GM18868 (cell line): ENCODE measurements around the gene CACNA1D.
A peak's percentile ranks its signal among the peaks of the same experiment; 100 is the strongest.

ENCODE experiments used
- ATAC-seq: cut with Tn5 transposase; IDR thresholded peaks from one replicate; pipeline ENCODE4 v1.9.1; 2021; ENCODE audit warnings: mild to moderate bottlenecking, moderate library complexity; ENCODE audit not compliant: unreplicated experiment

The CACNA1D gene

GRCh38 chr3:53525765-53526703 is 31.6 kb downstream of the CACNA1D start:
- ATAC-seq = no peak

- no peak for ATAC-seq
Observed at GRCh38 chr3:53526704-53527055, 32.3 kb downstream of the CACNA1D start.

DNA sequence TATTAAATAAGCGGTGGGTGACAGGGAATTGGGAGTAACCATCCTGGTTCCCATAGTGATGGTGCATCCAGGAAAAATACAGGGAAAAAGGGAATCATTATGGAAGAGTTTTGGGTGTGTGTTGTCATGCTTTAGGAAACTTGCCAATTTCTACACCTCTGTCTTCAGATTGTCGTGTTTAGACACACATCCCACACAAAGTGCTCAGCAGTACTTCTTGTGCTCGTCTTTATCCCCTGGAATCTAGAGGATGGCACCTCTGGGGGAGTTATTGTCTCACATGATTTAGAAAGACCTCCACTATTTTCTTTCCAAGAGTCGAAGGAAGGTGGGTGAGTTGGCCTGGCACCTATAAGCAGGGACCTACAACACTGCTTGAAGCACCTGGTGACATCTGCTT is 35.8 kb downstream of the CACNA1D start:
- ATAC-seq = no peak

DNA sequence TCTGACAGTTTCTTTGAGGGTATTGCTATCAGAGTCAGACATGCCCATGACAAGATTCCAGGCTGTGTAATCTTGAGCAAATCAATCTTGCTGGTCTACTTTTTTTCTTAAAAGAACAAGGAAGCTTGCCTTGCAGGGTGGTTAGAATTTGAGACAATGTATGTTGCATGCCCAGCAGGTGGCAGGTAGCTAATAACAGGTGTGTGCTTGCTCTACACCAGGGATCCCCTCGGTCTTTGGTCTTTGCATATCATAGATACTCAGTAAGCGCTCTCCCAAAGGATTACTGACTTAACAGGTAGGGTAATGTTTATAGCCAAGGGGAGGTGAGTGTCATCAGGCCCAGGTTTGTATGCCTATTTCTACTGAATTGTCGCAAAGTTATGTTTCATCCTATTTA is 37.3 kb downstream of the CACNA1D start:
- no peak for ATAC-seq

GRCh38 chr3:53533472-53533871 is 39.1 kb downstream of the CACNA1D start:
- no peak for ATAC-seq

GRCh38 chr3:53534216-53534615 is 39.8 kb downstream of the CACNA1D start:
- no peak for ATAC-seq

DNA sequence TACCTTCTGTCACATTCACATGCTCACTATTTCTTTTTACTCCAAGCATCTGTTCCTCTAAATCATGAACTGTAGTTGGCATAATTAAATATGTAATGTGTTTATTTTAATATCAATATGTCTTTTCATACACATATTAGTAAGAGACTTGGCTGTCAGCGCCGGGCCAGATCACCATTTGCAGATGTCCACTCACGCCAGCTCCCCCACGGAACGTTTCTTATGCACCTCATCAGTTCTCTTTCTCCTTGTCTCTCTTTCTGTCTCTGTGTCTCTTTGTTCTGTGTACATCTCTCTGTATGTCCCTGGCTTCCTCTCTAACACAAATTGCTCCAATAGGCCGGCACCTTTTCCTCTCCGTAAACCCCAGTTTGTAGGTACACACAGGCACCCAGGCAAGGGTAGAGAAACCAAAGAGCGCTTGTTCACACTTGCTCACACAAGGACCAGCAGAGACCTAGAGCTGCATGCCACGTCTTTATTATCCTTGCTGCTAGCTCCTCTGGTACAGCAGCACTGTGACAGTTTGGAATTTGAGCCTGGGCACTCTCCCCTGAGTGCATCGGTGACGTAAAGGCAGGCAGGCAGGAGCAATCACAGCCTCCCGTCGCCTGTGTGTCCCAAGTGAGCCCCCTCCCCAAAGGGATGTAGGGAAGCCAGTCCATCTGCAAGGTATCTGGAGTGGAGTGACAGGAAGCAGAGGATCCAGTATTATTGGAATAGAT is 40.4 kb downstream of the CACNA1D start:
- no peak for ATAC-seq

DNA sequence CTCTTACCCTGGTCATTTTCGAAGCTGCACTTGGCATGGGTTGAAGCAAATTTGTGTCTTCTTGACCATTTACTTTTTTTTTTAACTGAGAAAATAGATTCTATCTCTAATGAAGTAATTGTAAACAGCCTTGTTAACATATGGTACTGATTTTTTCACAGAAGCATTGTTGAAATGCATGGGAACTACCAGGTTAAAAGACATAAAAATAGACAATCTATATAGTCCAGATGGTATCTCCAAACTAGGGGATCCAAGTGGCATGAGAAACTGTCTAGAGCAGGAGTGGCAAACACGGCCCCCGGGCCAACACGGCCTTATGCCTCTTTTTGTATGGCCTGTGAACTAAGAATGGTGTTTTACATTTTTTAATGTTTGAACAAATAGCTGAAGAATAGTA is 41.9 kb downstream of the CACNA1D start:
- no peak for ATAC-seq

GRCh38 chr3:53544357-53544756 is 49.9 kb downstream of the CACNA1D start:
- ATAC-seq = no peak

GRCh38 chr3:53545310-53545995 is 51.0 kb downstream of the CACNA1D start:
- ATAC-seq = no peak

GRCh38 chr3:53545996-53546359 is 51.6 kb downstream of the CACNA1D start:
- no peak for ATAC-seq

- ATAC-seq = no peak
Observed at GRCh38 chr3:53547327-53547726, 52.9 kb downstream of the CACNA1D start.

DNA sequence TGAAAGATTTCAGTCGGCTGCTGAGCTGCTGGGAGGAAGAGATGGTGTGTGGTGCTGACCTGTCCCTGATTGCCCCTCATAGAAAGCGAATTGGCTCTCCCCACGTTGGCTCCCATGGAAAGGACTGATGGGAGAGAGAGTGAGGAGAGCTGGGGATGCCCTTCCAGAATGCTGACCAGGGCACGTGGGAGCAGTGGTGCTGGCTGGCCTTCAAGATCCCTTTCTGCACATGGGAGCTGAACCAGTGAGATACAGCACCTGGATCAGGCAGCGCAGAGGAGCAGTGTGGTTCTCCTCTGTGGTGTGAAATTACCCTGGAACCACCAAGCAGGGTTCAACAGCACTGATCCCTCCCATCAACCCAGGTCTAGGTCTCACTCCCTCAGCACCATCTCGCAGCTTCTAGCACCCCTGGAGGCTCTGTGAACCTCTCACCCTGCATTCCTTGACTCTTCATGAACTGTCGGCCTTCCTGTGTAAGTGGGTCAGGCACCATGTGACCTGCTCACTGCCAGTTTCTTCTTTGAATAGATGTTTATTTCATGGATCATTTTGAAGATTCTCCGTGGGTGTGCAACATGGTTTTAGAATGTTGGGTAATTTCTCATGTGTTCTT is 55.7 kb downstream of the CACNA1D start:
- no peak for ATAC-seq

DNA sequence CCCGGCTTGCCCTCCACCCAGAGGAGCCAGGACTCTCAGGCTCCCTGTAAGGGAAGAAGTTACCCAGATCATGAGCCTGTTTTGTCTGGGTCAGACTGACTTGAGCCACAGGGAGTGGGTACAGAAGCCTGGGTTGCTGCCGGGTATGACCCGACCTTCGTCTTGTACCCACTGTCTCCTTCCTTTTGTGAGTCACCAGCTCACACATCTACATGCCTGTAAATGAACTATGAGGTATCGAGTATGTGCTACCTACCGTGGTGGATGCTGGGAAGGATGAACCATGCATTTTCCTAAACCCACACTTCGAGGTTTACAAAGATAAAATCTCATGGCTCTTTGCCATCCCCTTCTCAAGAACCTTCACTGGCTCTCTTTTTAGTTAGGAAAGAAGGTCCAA is 56.9 kb downstream of the CACNA1D start:
- ATAC-seq = no peak

- no peak for ATAC-seq
Observed at GRCh38 chr3:53552730-53553129, 58.3 kb downstream of the CACNA1D start.

DNA sequence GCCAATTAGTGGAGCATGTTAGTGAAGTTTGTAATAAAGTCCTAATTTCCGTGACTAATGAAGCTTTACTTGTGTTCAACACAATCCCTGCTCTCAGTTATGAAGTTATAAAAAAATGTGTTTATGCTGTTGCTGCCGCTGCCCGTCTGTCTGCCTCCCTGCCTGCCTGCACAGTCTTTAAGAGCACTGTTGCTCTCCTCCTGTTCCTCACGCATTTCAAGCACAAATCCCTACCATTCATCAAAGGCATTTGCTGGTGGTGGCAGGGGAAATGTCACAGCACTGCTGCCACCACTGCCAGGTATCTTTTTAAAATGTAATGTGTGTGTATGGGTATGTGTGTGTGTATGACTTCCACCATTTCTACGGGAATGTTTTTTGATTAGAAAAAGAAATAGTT is 58.8 kb downstream of the CACNA1D start:
- no peak for ATAC-seq

DNA sequence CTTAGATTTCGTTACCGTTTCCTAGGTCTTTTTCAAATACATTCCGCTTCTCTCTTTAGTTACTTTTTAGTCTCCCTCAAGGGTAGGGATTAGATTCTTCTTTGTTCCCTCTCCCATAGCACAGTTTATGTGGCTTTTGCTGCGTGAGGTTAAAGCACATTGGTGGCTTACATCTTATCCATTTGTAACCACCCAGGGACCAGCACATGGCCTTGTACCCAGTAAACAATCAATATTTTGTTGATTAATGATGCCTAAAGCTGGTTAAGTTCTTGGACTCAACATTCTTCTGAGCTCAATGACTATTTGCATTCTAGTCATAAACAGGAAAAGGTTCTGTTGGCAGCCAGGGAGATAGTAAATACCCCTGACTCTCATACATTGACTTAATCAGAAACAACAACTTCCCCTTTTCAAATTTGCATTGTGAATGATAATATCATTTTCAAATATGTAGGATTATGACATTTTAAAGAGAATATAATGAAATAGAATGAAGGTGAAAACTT is 60.2 kb downstream of the CACNA1D start:
- ATAC-seq = peak; percentile 88

DNA sequence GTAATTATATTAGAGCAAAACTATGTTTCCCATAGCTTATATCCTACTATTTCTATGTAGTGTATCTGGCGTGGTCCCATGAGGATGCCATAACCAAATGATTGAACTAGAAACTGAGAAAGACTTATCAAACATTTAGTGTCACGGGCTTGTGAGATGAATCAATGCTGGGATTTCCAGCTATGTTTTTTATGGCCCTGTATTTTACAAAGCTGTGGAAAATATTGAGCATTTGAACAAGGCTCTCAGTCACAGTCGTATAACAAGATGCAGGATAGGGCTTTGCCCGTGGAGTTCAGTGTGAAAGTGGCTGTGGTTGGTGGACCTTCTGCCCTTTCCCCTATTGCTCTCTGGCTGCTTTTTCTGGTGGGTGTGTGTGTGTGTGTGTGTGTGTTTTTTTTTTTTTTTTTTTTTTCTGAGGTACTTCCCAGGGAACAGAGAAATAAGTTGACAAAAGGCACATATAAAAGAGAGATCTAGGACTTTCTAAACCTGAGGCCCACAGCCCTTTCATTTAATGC is 60.7 kb downstream of the CACNA1D start:
- ATAC-seq = peak; percentile 79

GRCh38 chr3:53566461-53567145 is 72.2 kb downstream of the CACNA1D start:
- no peak for ATAC-seq

- no peak for ATAC-seq
Observed at GRCh38 chr3:53570081-53570480, 75.7 kb downstream of the CACNA1D start.
